HT1080 (cell line): Measurements from ENCODE around the gene EFS. TPM values are rescaled to one million over a fixed set of nuclear protein-coding genes. Genes with fewer than 3 reads are reported as not detected.
A peak's percentile ranks its signal among the peaks of the same experiment; 100 is the strongest.

Experiments
- DNase-seq: peaks from one replicate; pipeline ENCODE4 v3.0.0-alpha.2; 2015; ENCODE audit warnings: low read depth
- total RNA-seq: library from RNA; depleted of rRNA; stranded (reverse); fragments of >200 nt; shearing (Covaris generic); gene quantifications from 2 replicates; pipeline ENCODE4 v1.2.3, GENCODE V29; 2014

Gene EFS
- total RNA-seq, 1 experiment from 2014 or later: not detected

DNA sequence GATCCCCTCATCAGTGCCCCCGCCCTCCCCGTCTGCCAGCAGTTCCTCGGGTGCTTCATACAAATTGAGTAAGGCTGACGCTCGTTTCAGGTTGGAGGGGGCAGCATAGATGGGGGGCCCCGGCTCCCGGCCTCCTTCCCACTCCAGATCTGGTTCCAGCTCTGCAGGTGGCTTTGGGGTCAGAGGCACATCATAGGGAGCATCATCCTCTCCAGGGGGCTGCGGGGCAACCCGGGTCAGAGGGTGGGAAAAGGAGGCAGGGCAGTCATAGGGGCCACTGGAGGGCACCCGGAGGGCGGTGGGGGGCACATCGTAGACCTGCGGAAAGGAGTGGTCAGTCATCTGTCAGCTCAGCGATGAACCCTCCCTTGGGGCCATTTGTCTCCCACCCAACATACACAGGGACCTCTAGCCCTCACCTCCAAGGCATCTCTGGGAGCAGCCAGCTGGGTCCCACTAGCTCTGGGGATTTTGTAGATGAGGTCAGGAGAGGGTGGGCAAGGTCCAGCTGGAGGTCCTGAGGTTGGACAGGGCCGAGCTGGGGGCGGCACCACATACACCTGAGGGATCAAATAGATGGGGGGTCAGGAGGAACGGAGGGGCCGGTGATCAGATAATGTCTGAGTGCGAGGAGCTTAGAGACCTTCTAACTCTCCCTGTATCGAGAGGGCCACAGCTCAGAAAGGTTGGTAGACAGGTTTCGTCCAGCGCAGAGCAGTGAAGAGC is 5.1 kb downstream of the EFS start:
- DNase-seq: no peak

DNA sequence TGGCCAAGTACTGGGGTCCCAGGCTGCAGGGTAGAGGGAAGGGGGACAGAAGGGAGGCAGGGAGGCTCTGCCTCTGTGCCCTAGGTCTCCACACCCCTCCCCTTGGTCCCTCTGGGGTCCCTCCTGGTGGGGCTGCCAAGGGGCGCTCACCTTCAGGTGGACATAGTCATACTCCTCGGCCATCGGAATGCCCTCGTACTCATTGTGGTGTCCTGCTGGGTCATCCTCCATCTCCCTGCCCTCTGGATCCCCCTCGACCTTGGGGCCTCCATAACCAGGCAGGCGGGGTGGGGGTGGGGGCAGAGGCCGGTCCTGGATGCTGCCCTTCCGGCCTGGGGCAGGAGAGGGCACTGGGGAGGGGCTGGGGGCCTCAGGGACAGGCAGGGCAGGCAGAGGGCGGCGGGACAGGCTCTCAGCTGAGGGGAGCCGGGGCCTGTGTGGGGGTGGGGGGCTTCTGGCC is 5.8 kb downstream of the EFS start:
- no peak for DNase-seq

DNA sequence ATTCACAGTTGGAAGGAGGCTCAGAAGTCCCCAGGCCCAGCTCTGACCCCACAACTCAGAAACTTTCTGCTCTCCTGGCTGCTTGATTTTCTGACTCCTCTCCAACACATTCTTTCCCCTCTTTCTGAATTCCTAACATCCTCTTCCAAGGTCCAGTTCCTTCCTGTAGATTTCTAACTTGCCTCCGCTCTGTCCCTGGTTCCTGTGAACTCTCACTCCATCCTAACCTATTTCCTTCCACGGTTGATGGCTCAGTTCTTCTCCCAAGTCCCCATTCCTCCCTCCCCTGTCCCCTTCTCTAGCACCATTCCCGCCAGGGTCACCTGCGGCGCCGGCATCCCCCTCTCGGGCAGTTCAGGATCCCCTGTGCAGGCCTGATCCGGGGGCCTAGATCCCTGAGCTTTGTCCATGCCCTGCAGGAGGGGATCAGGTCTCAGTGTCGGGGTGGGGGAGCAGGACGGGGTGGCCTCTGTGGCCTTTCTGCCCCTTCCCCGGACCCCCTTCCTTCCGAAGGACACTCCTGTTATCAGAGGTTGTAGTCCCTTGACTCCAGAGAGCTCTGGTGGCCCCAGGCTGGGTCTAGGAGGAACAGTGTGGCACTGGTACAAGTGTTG is 6.3 kb downstream of the EFS start:
- DNase-seq: no peak

DNA sequence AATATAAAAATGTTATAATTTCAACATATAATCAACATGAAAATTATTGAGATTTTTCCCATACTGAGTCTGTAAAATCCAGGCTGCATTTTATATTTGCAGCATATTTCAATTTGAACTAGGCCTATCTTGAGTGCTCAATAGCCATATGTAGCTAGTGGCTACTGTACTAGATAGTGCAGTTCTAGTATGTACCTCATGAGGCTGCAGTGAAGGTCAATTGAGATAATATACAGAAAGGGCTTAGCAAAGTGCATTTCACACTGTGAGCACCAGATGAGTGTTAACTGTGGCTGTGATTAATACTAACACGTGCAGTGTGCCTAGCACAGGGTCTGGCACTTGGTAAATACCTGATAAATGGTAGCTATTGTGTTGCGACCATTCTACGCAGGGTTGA is 6.9 kb downstream of the EFS start:
- no peak for DNase-seq

DNA sequence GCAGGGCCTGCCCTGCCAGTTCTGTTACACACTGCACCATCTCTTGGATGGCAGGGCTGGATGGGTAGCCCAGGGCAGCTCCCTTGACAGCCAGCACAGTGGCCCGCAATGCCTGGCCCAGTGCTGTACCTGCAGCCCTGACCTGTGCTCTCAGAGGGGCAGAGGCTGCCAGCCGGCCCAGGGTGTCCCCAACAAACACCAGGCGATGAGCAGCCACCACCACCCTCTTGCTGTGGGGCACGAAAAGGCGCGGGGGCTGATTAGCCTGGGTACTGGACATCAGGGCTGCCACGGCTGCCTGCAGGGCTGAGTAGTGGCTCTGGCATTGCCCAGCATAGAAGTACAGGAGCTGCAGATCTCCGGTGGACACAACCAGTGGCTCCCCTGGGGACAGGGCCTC is 7.7 kb downstream of the EFS start:
- DNase-seq: no peak

DNA sequence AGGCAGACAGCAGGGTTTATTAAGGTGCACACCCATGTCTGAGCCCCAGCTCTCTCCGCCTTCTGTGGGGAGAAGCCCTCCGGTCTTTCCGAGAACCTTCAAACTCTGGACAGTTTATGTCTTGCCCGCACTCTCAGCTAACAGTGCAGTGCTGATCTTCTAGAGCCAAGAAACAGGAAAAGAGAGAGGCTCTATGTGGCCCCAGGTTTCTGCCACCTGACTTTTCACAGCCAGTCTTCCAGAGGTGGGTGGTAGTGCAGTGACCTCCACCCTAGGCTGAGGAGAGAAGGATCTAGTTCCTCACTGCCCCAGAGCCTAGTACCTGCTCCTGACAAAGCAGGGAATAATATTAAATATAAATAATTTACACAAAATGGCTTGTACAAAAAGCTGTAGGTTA is 8.3 kb downstream of the EFS start:
- DNase-seq: no peak

DNA sequence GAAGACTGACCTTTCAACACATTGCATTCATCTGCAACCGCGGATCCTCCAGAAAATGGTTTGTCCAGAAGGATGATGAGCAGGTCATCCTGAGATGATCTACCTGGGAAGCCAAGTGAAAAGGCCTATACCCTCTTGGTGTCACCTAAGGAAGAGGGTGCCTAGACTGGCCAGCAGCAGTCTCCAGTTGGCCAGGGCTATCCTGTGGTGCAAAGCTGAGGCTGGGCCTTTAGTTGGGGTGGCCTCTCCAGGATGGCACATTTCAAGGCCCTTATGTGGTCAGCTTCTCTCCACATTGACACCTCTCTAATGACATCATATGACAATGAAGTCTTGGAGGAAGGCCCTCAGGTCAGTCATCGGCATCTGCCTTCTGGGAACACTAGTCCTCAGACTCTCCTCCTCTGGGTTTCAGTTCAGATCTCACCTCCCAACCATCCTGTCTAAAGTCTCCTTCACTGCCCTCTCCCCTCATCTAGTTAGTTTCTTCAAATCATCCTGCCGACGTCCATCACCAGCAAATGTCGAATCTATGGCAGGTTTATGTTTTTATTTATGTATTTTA is 9.0 kb downstream of the EFS start:
- DNase-seq: no peak

DNA sequence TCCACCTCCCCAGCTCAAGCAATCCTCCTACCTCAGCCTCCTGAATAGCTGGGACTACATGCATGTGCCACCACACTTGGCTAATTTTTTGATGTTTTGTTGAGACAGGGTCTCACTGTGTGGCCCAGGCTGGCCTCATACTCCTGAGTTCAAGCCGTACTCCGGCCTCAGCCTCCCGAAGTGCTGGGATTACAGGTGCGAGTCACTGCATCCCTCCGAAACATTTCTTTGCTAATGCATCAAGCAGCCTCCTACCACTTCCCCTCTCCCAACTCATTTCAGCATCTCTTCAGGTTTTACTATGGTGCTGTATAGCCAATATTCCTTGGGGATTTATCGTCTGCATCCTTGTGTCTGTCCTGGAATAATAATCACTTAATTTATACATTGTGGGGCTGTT is 10.0 kb downstream of the EFS start:
- DNase-seq: no peak

DNA sequence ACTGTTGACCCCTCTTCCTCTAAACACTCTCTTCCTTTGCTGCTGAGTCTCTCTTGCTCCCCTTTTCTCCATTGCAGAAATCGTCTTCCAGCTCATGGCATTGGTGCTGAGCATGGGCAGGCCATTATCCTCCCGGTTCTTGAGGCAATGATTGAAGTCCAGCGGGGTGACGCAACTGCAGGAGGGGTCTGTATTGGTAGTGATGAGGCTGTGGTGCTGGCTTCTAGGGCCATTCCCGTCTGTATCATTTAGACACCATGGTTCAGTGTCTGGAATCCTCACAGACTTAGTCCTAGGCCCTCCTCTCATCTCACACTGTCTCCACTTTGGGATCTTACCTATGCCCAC is 11.6 kb downstream of the EFS start:
- no peak for DNase-seq

DNA sequence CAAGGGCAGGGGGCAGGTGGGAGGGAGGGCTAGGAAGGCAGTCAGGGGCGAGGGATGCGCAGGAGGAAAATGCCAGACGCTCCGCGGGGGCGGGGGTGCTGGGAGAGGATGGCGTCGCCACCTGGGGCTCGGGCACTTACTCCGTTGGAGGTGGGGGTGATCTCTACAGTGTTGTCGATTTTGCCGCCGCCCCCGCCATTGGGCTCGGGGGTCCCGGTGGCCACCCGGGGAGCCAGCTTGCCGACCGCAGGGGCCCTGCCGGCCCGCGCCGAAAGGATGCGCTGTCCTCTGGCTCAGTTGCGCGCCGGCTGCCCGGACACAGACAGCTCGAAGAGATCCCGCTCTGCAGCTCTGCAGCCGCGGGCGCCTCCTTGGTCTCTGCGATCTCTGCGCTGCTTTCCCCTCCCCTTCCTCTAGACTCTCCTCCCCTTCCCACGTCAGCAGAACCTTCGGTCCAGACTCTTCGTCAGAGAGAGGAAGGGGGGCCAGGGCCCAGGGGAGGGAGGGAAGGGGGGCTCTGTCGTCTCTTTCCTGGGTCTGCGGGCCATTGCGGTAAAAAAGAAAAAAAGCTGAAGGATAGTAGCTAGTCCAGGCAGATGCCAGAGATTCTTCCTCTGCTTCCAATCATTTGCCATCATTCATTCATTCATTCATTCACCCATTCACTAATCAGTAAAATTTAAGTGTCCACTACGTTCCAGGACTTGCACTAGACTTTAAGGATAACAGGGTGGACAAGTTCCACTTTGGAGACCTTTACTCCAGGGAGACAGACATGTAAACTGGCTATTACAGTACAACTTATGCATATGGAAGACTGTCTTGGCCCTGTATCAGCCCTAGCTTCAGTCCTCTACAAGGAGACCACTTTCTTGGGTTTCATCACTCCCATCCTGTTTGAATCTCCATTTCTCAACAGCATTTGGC is 12.2 kb downstream of the EFS start, which contains the start of gene SLC22A17:
Gene SLC22A17 (minus strand): TSS at position 382 of the 927 bp plus-strand sequence.
- DNase-seq: peak; percentile 35

DNA sequence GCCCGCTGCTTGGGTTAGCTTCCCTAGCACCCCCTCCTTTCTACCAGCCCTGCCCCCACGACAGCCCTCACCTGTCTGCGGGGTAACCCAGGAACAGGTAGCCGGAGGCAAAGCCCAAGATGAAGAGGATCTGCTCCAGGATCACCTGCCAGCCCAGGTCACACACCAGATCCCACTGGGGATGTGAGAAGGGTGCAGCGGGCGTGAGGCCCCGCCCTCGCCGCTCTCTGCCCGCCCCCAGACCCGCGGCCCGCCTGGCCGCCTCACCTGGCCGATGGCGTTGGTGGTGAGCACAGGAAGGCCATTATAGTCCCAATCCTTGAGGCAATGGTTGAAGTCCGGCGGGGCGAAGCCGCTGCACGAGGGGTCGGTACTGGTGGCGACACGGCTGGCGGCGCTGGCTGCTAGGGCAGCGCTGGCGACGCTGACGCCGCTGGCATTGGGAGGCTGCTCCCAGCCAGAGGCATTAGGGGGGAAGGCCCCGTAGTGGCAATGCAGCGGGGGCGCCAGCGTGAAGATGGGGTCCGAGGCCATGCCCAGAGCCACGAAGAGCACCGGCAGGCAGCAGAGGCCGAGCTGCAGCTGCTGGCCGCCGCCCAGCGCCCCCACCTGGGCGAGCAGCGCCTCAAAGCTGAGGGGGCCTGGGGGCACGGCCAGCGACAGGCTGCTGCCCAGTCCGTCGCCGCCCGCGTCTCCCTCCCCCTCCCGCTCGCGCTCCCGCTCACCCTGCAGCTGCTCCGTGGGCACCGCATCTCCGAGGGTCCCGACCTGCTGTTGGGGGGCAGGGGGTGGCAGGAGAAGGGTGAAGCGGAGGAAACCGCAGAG is 13.1 kb downstream of the EFS start:
- no peak for DNase-seq

DNA sequence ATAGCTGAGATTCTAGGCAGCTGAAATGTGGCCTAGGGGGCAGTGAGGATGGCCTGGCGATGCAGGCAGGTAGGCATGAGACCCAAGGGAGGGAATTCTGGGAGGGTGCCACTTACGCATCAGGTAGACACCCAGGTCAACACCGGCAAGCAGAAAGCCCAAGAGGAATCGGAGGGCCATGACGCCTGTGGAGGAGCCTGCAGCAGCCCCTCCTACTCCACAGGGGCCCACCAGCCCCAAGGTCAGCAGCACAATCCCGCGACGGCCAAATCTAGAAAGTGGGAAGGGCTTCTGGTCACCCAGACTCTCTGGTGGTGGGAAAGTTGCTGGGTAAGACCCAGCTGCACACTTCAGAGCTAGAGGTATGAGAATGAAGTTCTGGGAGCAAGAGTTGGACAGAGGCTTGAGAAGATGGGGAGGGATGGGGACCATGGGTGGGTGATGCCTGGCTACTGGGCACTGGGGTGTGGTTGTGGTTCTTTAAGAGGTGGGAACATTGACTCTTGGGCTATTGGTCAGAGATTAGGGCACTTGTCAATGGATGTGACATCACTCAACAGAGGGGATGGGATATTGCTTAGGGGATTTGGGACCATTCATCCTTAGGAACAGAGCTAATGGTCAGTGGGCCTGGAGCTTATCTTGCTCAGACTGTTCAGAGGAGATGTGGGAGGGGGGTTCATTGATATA is 15.7 kb downstream of the EFS start:
- no peak for DNase-seq

DNA sequence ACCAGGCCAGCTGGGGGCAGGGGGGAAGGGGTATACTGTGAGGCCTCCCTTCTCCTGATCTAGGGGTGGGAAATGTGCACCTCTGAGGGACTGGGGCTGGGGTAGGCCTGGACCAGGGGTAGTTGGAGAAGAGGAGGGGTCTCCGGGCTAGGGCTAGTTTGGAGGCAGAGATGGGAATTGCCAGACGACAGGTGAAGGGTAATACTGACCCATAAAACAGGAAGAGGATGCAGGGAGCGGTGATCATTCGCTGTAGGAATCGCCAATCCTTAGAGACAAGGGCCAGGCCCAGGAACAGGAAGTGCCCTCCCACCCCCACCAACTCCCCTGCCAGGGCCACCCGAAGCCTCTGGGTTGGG is 16.7 kb downstream of the EFS start:
- DNase-seq: no peak

DNA sequence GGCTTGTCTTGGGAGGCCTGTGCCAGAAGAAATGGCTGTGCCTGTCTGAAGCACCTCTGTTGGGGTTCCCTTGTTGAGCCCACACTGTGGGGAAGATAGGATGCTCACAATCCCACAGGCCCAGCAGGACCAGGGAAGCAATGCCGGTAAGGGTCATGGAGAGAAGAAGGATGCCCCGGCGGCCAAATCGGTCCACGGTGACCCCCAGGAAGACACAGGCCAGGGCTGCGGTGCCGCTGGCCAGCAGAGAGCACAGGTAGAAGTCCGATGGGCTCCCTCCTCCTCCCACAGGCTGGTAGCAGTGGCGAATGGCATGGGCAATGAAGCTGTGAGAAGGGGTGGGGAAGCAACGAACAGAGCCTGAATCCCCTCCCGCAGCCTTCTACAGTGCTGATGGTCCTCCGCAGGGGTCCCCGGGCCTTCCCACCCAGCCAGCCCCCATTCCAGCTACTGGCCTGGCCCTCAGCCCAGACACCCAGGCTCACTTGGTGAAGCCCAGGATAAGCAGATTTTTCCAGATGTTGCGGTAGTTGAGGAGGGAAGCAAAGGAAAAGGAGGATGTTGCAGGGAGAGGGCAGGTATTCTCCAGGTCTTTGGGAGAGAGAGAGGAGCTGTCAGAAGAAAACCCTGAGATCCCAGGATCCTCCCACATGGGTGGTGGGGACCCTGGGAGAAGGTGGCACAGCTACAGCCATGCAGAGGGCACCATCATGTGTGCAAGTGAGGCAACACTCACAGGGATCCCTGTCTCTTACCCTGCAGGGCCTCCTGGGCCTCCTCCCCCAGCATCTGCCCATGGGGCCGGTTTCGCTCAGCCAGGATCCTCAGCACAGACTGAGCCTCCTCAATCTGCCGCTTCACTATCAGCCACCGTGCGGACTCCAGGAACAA is 17.3 kb downstream of the EFS start:
- DNase-seq: no peak

DNA sequence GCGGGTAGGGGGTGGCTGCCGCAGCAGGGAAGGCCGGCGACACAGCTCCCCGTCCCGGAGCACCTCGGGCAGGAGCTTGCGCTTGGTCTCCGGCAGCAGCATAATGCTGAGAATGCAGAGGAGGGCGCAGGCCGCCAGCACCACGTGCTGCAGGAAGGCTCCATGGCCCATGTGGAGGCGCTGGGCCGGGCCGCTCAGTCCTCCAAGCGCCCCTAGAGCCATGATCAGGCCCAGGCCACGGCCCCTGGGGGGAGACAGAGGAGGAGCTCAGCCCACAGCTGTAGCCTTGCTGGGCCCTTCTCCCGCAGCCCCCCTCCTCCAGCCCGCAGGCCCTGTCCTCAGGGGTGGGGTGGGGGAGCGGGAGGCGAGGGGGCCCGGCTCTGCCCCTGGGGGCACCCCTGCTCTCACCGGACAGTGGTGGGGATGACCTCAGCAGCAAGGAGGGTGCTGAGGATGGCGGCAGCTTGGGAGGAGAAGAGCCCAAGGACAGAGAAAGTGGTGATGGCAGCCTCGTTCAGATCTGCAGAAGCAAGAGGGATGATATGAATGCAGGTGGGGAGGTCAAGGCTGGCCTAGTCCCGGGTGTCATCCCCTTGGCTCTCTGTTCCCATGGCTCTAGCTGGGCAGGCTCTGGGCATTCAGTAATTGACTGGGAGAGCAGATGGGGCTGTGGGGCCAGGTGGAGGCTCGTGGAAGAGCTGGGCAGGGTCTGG is 18.1 kb downstream of the EFS start:
- DNase-seq: no peak

DNA sequence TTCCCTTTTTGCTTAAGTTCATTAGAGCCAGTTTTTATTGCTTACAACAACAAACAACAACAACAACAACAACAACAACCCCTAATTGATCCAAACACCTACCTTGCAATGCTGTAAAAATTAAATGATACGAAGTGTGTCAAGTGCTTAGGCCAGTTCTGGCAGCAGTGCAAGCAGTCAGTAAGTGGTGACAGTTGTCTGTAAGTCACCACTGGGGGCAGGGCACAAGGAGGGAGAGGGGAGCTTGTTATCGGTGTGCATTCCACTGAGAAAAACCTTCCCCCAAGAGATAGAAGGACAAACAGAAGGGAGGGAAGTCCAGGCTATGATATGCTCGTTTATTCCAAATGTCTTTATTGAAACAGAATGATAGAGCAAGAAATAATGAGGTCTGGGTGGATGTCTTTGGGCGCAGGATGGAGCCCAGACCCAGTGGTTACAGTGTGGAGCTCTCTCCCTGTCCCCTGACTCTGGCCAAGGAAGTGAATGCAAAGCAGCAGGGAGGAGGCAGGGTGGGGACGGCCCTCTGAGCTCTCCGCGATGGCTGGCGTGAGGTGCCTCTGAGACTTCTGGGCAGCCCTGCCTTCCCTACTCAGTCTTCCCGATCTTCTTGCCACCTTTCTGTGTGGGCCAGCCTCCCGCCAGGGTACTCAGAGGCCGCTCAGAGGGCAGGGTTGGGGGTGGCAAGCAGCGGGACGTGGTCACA is 18.8 kb downstream of the EFS start:
- DNase-seq: no peak

DNA sequence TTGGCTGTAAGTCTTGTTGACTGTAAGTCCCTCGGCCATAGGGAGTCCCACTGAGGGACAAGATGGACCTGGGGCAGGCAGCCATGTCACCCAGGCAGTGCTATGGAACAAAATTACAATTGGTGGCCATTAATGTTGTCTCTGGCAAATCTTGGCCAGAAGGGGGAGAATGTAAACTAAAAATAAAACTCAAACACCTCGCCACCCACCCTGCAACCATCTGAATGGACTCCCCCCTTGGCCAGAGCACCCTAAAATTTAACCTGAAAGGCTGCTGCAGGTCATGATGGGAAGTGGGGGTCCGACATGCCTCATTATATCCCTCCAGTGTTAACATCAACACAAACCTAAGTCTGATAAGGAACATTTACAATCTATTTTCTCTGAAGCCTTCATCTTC is 20.5 kb downstream of the EFS start:
- no peak for DNase-seq
